CD4-positive, alpha-beta T cell treated with Interferon gamma for 1 hour (primary cell): ENCODE results near the gene CDH16.
"Not testable (repeated sequence)": the region's sequence is repeated elsewhere in the genome, so short reads cannot be mapped to it uniquely, and the experiment has no call there.

Experiments used
- DNase-seq: peaks from one replicate; pipeline ENCODE4 v3.0.0-alpha.2; 2020

CDH16 gene, protein sequence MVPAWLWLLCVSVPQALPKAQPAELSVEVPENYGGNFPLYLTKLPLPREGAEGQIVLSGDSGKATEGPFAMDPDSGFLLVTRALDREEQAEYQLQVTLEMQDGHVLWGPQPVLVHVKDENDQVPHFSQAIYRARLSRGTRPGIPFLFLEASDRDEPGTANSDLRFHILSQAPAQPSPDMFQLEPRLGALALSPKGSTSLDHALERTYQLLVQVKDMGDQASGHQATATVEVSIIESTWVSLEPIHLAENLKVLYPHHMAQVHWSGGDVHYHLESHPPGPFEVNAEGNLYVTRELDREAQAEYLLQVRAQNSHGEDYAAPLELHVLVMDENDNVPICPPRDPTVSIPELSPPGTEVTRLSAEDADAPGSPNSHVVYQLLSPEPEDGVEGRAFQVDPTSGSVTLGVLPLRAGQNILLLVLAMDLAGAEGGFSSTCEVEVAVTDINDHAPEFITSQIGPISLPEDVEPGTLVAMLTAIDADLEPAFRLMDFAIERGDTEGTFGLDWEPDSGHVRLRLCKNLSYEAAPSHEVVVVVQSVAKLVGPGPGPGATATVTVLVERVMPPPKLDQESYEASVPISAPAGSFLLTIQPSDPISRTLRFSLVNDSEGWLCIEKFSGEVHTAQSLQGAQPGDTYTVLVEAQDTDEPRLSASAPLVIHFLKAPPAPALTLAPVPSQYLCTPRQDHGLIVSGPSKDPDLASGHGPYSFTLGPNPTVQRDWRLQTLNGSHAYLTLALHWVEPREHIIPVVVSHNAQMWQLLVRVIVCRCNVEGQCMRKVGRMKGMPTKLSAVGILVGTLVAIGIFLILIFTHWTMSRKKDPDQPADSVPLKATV

GRCh38 chr16:66918803-66919568 lies at the start of gene CDH16:
Gene CDH16, minus strand, starts transcription at chr16:66918885. Its CDS starts 820 bp downstream, at chr16:66918065.
- DNase-seq = no peak

GRCh38 chr16:66964049-66964448 lies 45.4 kb upstream of the CDH16 start:
- no peak for DNase-seq

DNA sequence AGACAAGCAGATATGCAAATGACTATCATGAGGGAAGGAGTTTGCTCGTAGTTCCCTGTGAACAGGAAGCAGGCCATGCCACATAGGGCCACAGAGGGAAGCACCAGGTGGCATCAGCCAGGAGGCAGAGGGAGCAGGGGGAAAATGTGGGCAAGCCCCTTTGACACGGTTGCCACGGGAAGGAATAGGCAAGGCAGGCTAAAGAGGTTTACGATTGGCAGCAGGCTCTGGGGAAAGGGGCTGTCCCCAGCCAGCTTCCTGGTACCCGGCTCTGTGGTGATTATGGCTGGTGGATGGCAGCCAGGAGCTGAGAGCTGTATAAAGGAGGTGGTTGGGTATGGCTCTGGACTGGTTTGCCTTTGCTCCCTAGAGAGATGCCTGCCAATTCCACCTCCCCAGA lies 43.2 kb upstream of the CDH16 start:
- no peak for DNase-seq

DNA sequence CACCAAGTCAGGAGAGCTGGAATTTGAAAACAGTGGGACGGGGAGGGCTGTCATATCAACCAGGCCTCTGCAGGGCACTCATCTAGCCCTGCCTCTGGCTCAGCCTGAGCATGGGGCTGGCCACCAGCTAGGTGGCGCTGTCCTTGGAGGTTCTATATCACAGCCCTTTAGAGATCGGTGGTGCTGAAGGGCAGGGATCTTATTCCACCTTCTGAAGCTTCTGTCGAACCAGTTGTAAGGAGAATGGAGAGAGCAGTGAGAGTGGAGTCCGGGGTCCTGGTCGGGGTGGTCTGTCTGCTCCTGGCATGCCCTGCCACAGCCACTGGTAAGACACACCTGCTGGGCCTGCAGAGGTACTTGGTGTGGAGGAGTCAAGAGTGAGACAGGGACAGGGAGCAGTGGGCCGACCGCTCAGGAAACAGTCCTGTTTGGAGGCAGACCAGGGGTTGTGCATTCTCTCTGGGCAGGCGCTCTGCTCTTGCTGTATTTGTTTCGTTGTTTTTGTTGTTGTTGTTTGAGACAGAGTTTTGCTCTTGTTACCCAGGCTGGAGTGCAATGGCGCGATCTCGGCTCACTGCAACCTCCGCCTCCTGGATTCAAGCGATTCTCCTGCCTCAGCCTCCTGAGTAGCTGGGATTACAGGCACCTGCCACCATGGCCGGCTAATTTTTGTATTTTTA lies 42.5 kb upstream of the CDH16 start, which contains the start of gene CES3:
Gene CES3 (plus strand): TSS at position 202 of the 680 bp plus-strand sequence. CDS start 42 bp downstream, at position 244.
- DNase-seq = peak; percentile 47

DNA sequence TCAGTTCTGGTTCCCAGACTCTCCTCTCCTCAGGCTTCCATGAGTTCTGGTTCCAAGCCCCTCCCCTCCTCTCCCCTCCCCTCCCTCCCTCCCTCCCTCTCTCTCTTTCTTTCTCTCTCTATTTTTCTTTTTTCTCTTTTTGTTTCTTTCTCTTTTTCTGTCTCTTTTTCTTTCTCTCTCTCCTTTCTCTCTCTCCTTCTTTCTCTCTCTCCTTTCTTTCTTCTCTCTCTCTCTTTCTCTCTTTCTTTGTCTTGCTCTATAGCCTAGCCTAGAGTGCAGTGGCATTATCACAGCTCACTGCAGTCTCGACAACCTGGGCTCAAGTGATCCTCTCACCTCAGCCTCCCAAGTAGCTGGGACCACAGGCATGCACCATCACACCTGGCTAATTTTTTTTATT lies 41.6 kb upstream of the CDH16 start:
- DNase-seq = no peak

DNA sequence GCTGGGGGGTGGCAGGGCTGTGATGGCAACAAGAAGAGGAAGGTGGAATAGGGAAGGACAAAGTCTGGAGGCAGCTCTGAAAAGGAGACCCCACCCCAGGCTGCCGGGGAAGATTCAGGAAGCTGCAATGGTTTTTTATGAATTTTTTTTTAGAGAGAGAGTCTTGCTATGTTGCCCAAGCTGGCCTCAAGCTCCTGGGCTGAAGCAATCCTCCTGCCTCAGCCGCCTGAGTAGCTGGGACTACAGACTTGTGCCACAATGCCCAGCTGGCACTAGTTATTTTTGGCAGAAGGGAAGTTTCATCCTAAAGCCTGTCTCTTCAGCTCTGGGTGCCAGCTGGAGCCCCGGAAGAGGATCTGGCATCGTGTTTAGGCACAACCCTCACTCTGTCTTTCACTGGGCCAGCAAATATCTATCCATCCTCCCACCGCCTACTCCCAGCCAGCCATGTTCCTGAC lies 41.0 kb upstream of the CDH16 start:
- peak; percentile 4 for DNase-seq

- DNase-seq = no peak
Measured at GRCh38 chr16:66958857-66959703, 40.4 kb upstream of the CDH16 start.

GRCh38 chr16:66956154-66956457 lies 37.4 kb upstream of the CDH16 start:
- DNase-seq = not testable (repeated sequence)

DNA sequence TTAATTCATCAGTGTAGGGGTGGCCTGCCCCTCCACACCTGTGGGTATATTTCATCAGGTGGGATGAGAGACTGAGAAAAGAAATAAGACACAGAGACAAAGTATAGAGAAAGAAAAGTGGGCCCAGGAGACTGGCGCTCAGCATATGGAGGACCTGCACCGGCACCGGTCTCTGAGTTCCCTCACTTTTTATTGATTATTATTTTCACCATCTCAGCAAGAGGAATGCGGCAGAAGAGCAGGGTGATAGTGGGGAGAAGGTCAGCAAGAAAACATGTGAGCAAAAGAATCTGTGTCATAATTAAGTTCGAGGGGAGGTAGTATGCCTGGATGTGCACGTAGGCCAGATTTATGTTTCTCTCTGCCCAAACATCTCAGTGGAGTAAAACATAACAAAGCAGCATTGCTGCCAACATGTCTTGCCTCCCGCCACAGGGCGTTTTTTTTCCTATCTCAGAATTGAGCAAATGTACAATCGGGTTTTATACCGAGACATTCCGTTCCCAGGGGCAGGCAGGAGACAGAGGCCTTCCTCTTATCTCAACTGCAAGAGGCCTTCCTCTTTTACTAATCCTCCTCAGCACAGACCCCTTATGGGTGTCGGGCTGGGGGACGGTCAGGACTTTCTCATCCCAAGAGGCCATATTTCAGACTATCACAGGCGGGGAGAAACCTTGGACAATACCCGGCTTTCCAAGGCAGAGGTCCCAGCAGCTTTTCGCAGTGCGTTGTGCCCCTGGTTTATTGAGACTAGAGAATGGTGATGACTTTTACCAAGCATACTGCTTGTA lies 36.9 kb upstream of the CDH16 start:
- DNase-seq = not testable (repeated sequence)

DNA sequence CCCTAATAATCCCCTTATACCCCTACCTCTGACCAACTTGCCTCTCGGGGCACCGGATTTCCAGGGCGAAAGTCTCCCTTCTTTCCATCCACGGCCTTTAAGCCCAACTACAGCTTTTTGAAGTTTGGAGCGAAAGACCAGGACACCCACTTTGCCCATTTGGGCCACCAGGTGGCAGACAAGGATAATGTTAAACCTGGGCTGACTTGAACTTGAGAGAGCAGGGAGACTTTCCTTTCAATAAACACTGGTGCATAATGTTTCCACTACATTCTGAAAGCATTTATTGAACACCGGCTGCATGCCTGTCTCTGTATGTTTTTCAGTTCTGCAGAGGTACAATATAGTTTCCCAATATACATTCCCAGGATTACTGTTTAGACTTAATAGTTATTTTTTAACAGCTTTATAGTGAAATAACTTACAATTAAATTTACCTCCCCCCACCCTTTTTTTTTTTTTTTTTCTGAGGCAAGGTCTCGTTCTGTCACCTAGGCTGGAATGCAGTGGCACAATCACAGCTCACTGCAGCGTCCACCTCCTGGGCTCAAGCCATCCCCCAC lies 35.5 kb upstream of the CDH16 start:
- peak; percentile 63 for DNase-seq

DNA sequence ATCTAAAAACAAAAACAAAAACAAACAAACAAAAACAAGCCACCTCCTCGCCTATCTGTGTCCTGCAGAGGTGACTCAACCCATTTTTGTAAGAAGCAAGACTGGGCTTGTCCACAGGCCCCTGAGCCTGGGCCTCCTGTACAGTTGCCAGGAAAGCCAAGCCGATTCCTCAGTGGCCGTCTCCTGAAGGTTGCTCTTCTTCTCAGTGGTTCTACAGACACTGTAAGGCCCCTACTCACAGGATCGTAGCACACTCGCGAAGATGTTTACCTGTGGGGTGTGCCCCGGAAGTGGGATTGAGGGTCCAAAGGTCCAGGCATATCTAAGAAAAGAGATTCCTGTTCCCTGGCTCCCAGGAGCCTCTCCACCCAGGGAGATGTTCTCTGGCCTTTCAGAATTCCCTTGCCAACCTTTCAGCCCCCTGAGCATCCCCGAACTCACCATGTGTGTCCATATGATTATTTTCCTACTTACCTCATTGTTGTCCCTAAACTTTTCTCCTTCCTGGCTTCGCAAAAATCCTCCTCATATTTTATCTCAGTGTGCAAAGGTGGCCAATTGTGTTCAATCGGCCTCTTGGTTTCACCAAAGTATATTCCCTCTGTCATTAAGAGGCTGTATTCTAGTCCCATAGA lies 34.9 kb upstream of the CDH16 start:
- DNase-seq = no peak

- DNase-seq = no peak
Measured at GRCh38 chr16:66952430-66953110, 33.9 kb upstream of the CDH16 start.

GRCh38 chr16:66950971-66951790 lies 32.5 kb upstream of the CDH16 start:
- DNase-seq = no peak

DNA sequence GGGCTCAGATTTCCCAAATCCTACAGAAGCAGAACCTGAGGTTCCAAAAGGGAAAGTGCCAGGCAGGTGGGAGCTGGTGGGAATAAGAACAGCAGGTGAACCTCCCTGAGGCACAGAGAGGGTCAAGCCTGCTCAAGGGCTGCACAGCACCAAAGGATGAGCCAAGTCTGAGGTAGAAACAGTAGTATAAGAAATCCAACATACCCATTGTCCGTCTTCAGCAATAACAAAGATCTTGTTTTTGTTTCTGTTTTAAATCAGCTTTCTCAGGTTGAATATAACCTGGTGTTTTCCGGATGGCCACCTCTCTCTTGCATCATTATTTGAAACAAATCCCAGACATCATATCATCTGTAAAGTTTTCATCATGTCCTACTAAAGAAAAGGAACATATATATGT lies 31.8 kb upstream of the CDH16 start:
- DNase-seq = no peak

- no peak for DNase-seq
Measured at GRCh38 chr16:66949472-66949871, 30.8 kb upstream of the CDH16 start.

DNA sequence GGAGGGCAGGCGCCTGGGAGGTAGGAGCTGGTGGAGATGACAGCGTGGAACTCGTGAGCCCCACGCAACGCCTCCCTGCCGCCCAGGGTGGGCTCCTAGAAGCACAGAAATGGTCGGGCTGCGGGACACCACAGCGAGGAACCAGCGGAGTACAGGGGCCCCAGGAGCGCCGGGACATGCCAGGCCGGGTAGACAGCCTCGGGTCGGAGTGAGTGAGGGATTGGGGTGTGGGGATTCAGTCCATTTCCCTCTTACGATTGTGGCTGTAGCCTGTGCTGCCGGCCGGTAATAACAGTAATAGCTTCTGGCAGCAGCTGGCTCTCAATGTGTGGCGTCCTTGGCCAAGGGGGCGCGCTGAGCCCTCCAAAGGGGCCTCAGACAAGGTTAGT lies 30.1 kb upstream of the CDH16 start:
- no peak for DNase-seq

- no peak for DNase-seq
Measured at GRCh38 chr16:66948134-66948836, 29.6 kb upstream of the CDH16 start.
